HG03457 (cell line): ENCODE data around the gene MAN1A1.

Experiments used
- ATAC-seq: cut with Tn5 transposase; IDR thresholded peaks from one replicate; pipeline ENCODE4 v1.9.1; 2021; ENCODE audit warnings: moderate number of reproducible peaks; ENCODE audit not compliant: unreplicated experiment

Gene MAN1A1

DNA sequence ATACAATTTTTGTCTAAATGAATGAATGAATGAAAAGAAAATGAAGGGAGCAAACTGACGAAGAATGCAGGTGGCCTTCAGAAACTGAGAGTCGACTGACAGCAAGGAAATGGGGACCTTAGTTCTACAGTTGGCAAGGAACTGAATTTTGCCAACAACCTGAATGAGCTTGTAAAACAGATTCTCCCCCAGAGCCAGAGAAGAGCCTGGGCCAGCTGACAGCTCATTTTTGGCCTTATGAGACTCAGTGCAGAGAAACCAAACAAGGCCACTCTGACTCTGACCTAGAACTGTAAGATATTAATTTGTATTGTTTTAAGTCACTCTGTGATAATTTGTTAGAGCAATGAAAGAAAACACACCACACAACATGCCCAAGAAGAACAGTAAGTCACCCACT, 21.8 kb downstream of the MAN1A1 start:
- no peak for ATAC-seq

DNA sequence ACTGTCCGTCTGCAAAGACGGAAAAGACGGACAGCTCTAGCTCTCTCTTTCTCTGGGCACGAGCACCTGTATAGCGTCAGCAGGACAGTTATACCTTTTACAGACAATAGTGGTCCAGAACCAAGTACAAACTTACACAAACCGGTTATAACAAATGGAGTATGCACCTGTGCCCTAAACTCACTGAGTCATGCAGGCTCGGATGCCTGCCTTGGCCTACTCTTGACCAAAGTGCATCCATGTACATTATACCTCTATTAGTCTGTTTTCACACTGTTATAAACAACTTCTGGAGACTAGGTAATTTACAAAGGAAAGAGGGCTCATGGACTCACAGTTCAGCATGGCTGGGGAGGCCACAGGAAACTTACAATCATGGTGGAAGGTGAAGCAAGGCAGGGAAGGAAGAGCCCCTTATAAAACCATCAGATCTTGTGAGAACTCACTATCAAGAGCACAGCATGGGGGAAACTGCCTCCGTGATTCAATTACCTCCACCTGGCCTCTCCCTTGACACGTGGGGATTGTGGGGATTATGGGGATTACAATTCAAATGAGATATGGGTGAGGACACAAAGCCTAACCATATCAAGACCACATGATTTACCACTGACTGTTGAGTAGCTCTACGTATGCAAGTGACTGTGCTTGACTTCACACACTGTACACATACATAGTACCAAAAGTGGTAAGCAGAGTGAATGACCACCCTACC, 23.1 kb downstream of the MAN1A1 start:
- no peak for ATAC-seq

DNA sequence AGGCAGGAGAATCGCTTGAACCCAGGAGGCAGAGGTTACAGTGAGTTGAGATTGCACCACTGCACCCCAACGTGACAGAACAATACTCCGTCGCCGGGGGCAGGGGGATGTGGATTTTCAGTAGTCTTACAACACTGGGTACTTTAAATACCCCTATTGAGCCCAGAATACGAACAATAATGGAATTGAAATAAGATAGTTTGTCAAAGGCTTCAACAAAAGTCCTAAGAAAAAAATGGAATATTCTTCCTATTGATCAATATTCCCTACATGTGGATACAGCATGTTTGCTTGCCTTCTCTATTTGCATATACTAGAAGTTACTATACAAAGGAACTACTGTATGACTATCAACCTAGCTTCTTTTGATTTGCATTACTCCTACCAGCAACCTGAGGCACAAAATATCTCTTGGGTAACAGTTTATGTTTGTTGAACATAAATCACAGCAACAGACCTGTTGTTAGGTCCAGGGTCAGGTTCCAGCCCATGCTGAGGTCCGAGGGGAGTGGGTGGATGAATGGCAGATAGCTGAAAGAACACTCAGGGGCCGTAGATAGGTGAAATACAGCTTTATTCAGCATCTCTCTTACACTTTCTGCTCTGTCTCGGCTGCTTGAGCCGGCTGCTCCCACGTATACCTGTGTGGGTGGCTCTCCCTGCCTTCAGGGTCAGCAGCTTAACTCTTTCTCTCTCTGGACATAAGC, 23.8 kb downstream of the MAN1A1 start:
- ATAC-seq, result no peak

DNA sequence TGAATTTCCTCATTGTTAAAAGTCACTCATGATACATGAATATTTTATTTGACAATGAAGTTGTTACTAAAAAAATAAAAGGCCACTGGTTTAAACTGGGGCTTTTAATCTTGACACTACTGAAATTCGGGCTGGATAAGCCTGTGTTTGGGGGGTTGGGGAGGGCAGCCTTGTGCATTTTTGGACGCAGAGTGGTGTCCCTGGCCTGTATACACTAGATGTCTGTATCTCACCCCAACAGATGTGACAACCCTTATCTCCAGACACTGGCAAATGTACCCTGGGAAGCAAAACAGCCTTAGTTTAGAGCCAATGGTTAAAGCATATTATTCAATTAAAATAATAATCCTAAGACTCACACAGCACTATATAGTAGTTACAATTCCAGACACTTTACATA, 24.8 kb downstream of the MAN1A1 start:
- no peak for ATAC-seq

DNA sequence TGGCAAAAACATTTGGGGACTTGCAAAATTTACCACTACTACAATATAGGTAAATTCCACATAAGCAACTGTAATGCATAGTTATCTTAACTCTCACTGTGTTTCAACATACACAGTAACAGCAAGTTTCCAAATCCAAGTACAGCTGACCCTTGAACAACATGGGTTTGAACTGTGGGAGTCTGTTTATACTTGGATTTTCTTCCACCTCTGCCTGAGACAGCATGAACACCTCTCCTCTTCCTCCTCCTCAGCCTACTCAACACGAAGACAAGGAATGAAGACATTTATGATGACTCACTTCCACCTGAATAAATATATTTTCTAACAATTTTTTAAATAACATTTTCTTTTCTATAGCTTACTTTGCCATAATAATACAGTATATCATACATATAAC, 25.6 kb downstream of the MAN1A1 start:
- ATAC-seq, result no peak

DNA sequence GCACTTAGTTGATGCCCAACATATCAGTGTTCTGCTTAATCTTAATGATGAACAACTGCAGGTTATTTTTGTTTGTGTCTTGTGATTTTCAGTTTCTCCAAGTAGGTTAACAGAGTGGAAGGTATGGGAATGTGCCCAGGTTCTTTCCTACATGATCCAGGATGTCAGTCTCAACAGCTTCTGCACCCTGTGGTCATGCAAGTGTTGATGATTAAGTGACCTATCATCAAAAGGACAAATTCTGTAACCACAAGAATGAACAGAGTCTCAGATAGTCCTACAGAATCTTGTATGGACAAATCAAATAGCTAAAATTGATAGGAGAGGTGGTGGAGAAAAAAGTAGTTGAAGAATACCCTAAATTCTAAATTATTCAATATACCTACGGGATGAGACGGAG, 26.1 kb downstream of the MAN1A1 start:
- no peak for ATAC-seq

DNA sequence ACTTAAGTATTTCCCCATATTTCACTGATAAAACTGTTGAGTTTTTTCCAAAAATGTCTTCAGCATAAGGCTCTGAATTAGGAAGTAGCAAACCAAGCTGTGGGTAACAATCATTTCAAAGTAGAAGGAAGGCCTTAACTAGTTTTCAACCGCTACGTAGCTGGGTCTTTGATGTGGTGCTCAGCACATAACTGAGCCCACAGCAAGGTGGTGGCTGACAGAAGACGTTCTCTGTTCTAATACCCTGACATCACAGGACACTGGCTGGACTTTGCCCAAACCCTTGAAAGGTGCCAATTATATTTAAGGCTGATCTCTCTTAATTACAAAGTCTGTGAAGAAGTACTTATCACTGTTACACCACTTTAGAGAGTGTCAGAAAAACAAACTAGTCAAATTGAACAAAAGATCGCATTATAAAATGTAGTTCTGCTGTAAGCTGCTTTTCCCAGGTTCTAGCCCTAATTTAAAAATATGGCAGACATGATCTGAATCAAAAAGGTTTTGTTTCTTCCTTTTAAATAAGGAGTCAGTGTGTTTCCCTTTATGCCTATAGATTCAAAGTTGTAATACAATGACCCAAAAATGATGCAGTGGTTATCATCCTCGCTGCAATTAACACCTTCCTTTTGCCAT, 26.7 kb downstream of the MAN1A1 start:
- ATAC-seq, result no peak

DNA sequence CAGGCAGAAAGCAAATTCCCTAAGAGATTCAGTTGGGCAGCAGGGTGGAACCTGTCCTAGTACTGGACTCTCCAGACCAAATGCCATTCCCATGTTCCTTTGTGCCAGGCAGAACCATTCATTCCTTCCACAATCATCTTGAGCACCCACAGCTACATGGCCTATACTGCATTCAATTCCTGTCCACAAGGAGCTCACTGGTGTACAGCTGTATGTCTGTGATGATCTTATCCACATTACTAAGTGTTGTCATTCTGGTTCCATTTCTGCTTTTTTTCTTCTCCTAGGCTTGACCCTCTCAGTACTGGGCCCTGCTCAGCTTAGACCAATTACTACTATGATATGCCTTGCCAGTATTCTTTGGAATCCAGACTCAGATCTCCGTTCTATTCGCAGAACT, 27.5 kb downstream of the MAN1A1 start:
- ATAC-seq, result no peak

DNA sequence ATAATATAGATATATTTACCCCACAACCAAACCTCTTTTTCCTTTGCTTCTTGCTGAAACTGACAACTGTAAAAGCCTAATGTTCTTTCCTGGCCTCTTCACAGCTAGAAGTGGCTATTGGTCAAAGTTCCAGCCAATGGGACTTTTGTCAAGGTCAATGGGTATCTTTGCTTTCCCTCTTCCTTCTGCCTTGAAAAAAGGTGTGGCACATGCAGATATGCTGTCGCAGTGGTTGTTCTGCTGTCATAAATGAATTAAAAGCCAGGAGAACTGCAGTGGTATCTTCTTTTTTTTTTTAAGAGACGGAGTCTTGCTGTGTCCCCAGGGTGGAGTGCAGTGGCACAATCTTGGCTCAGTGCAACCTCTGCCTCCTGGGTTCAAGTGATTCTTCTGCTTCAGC, 29.9 kb downstream of the MAN1A1 start:
- ATAC-seq, result no peak

DNA sequence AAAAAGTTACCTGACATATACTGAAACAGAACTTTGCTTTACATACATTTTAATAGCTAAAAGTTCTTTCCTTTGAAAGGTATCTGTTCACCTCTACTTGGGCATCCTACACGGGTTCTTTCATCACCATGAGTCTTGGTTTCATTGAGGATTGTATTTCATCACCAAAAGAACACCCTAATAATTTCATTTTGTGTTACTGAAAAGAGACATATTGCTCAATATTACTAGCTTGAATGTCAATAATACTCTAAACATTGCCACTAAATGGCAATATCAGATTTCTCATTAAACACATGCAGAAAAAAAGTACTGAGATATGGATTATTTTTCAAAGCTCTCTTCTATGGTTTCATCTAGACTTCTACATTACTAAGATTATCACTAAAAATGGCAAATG, 30.8 kb downstream of the MAN1A1 start:
- no peak for ATAC-seq

DNA sequence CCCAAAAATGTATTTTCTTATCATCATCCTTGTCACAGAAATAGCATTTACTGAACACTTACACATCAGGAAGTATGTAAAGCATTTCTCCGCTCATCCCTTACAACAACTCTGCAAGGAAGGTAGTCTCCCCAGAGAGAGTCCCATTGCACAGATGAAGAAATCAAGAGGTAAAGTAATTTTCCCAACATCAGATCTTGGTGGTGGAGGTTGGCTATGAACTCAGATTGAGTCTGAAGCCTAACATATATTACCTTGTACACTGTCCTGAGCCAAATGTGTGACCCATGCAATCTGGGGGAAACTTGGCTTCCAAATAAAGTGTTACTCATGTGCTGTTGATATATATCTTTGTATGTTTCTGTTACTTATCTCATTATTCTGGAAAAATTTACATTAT, 31.4 kb downstream of the MAN1A1 start:
- no peak for ATAC-seq

DNA sequence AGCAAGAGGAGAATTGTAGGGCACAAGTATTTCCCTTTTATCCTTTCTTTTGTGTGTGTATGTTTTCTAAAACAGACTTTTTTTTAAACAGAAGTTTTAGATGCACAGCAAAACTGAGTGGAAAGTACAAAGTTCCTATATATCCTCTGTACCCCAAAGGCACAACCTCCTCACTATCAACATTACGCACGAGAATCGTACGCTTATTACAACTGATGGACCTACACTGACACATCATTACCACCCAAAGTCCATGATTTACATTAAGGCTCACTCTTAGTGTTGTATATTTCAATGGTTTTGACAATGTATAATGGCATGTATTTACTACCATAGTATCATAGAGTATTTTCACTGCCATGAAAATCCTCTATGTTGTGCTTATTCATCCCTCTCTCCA, 32.6 kb downstream of the MAN1A1 start:
- ATAC-seq, result no peak

DNA sequence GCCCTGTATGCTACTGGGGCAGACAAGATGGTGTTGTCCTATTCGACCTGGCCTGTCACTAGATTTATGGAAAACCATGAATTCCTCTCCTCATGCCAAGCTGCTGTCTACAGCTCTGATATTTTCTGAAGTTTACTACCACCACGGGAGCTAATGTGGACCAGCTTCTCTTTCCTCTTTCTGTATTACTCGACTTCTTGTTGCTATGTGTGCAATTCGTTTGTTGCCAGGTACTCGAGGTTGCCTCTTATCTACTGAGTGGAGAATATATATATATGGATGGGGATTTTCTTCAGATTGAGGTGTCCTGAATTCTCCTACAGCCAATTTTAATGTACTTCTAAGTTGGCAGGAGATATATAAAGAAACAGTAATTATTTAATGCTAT, 34.7 kb downstream of the MAN1A1 start:
- peak; percentile 38 for ATAC-seq

DNA sequence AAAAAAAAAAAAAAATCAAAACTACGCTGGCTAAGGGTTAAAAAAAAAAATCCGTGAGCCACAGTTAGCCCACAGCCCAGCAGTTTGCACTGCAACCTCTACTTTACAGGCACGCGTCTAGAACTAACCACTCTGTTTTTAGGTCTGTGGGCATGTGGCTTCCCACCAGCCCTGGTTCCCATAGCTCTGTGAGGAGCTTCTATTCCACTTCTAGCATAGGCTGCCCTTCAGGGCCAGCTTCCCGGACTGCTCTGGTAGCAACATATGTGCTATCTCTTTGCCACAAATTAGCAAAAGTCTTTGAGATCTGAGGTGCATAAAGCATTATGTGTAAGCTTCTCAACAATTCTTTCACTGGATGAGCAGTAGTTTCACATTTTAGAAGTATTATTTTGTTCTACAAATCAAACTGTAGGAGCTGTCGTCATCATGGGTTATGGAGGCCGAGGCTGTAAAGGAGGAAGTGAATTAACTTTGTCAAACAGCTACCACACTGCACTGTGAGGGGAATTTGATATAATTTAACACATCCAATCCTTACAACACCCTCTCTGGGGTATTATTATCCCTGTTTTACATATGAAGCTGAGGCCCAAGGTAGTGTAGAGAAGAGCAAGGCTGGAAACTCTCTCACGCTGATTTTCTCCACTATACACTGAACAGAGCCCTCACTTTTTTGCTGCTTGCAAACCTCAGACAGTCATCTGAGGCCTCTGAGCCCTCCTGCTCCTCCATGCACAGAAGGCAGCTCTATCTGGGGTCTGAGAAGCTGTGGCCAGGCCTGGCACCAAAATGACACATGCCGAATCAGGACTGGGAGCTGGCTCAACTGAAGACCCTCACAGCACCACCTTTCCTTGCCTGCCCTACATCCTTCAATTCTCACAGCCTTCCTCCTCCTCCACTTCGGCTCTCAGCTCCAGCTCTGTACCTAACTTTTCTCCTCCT, 35.4 kb downstream of the MAN1A1 start:
- peak; percentile 49 for ATAC-seq

DNA sequence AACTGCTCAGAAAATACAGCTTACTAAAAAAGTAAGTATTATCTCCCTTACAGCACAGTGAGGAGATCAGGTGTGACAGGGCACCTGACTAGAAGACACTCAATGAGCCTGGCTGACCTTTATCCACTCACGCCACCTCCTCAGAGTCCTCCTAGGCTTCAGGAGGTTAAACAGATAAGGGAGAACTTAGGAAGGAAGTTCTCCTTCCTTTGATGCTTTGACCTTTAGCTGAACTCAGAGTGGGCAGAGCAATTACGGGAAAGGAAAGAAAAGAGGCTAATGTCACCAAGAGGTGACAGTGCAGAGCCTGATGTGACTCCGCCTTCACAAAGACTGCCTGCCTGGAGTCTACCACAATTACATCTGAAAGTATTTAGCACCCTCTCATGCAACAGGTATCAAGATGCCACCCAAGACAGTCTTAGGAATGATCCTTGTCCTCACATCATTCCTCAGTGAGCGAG, 36.7 kb downstream of the MAN1A1 start:
- ATAC-seq, result peak; percentile 35

DNA sequence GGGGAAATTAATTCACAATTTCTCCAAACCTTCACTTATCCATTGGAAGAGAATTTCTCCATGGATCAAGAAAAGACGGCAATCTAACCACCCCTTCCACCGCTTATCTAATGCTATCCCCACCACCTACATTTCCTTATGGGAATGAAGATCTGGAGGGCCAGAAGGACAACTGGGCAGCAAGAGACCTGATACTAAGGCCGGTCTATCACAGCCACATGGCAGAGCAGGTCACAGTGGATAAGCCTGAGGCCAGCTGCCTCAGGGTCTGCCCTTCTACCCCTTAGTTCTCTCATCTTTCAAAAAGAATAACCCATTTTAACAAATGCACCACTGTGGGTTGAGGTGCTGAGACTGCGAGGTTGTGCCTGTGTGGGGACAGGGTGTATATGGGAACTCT, 37.1 kb downstream of the MAN1A1 start:
- no peak for ATAC-seq

DNA sequence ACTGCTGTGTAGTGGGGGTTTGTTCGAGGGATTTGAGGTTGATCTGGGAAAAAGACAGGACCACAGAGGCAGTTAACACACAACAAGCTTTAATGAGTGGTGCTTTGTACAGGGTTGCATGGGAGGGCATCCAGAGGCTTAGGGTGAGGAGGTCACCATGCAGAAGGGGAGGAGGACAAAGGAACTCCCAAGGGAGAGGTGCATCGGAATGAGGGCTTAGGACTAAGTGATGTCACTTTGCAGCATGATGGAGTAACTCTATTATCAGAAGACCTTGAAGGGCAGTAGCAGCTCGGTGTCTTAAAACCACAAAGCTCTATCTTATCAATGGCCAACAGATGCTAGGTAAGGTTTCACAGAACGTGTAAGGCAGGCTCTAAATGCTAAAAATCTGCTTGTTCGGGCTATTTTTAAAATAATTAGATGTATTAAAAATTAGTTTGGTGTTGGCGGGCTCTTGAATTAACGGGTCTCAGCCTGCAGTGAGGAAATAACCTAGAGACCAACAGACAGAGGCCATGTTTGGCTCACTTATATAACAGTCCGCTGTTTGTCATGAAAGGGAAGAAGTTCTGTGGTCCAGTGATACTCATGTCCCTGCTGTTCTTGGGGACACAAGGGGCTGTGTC, 37.9 kb downstream of the MAN1A1 start:
- ATAC-seq, result no peak

DNA sequence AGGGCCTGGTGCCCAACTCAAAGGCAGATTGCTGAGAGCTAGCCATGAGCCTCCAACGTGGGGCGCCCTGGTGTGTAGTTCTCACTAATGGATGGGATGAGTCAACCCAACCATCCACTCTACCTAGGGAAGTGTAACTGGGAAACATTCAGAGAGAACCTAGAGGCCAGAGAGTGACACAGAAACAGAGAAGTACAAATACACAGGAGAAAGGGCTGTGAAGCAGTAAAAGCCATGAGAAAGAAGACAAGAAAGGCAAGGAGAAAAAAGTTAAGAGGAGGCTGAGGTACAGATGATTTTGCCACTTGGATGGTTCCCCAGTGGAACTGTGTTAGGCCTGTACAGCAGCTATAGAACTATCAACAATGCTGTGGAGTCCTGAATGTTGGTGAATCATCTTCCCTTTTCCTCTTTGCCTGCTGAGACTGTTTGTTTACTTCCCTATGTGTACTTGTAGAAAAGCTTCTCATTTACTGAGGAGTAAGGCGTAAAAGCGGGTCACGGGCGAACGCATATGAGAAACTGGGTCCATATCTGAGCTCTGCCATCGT, 39.0 kb downstream of the MAN1A1 start:
- no peak for ATAC-seq

DNA sequence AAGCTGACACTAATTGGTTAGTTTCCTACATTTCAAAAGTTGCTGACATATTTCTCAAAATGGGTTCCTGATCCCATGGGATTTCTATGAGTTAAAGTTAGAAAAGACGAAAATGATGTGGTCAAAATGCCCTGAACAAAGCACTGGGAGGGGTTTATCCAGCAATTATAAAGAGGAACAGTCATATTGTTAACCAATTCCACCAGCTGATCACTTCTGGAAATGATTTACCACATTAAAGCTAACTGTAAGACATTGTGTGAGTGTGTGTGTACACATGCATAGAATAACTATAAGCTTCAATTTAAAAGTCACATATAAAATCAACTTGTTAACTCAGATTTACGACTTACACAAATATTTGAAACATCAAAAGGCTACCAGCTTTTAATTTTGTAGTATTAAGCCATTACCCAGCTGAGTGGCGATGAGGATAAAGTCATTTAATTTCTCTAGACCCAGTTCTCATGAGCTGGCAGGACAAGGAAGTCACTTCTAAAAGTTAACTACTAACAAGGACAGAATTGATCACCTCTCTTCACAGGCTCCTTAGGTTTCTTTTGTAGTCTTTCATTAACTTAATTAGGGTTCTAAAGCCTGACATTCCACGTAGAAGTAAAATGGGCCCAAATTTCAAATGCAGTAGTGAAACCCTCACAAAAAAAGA, 40.4 kb downstream of the MAN1A1 start:
- no peak for ATAC-seq

DNA sequence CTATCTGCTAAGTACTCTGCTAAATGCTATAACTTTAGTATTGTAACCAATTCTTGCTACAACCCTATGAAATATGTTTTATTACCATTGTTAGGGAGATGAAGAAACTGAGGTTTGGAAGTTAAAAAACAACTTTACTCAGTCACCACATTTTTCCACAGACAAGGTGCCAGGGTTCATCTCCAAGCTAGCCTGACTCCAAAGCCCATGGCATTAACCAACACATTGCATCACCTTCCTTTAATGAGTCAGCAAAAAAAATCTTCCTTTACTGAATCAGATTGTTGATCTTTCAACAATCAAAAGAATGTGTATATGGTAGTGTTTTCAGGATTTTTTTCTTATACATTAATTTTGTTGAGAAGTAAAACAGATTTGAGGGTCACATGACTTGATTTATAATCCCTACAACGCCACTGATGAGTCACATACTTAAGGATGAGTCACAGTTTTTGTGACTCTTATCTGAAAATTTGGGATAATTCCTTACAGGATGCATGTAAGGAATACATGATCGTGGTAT, 41.5 kb downstream of the MAN1A1 start:
- ATAC-seq, result no peak
